HG02678 (cell line): Measurements from ENCODE around the gene STPG2.

Experiments
- ATAC-seq: cut with Tn5 transposase; IDR thresholded peaks from one replicate; pipeline ENCODE4 v1.9.1; 2021; ENCODE audit warnings: mild to moderate bottlenecking, moderate library complexity; ENCODE audit not compliant: unreplicated experiment

STPG2 gene

DNA sequence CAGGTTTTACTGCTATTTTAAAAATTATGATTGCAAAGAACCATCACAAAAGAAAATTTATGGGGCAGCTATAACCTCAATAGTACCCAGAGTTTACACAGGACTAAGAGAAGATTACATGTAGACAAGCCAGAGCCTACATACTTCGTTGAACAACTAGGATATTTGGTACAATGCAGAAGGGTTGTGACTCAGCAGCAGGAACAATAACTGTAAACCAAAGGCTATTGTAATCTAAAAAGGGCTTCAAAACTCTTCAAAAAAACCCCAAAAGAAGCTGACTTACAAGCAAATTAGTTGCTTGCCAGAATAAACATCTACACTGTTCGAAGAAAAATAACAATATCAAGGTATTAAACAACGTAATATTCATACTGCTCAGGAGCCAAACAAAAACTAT lies 618.0 kb downstream of the STPG2 start:
- no peak for ATAC-seq

- no peak for ATAC-seq
Observed at GRCh38 chr4:97517939-97518338, 625.3 kb downstream of the STPG2 start.

- ATAC-seq, result no peak
Observed at GRCh38 chr4:97513917-97514316, 629.4 kb downstream of the STPG2 start.
